GM18909 (cell line): Measurements from ENCODE around the gene MAPK1.
"Not testable (repeated sequence)": the region's sequence is repeated elsewhere in the genome, so short reads cannot be mapped to it uniquely, and the experiment has no call there.

Source experiments
- ATAC-seq: cut with Tn5 transposase; IDR thresholded peaks from one replicate; pipeline ENCODE4 v1.9.1; 2021; ENCODE audit warnings: mild to moderate bottlenecking; ENCODE audit not compliant: unreplicated experiment, poor library complexity

Gene MAPK1

DNA sequence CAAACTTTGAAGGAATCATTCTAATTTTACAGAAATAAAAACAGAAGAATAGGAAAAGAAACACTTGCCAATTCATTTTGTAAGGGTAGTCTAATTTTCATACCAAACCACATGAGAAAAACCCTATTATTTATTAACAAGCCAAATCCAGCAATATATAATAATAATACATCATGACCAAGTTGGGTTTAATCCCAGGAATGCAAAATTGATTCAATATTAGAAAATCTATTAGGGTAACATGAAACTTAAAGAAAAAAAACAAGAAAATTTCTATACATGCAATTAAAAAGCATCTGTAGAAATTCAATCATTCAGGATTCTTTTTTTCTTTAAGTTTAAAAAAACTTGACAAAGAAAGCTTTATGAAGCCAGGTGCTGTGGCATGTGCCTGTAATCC, 16.8 kb downstream of the MAPK1 start:
- no peak for ATAC-seq

DNA sequence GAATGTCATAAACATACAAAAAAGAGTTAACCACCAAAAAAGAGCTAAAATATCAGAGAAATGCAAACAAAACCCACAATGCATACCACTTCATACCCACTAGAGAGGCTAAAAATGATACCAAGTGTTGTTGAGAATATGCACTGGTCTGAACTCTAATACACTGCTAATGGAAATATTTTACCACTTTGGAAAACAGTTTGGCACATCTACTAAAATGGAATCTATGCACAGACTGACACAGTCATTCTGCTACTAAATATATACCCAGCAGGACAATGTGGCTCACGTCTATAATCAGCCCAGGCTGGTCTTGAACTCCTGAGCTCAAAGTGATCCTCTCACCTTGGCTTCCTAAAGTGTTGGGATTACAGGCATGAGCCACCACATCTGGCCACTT, 18.0 kb downstream of the MAPK1 start:
- ATAC-seq = no peak

DNA sequence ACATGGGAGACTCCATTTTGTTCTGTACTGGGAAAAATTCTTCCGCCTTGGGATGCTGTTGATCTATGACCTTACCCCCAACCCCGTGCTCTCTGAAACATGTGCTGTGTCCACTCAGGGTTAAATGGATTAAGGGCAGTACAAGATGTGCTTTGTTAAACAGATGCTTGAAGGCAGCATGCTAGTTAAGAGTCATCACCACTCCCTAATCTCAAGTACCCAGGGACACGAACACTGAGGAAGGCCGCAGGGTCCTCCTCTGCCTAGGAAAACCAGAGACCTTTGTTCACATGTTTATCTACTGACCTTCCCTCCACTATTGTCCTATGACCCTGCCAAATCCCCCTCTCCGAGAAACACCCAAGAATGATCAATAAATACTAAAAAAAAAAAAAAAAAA, 19.4 kb downstream of the MAPK1 start:
- ATAC-seq = not testable (repeated sequence)

DNA sequence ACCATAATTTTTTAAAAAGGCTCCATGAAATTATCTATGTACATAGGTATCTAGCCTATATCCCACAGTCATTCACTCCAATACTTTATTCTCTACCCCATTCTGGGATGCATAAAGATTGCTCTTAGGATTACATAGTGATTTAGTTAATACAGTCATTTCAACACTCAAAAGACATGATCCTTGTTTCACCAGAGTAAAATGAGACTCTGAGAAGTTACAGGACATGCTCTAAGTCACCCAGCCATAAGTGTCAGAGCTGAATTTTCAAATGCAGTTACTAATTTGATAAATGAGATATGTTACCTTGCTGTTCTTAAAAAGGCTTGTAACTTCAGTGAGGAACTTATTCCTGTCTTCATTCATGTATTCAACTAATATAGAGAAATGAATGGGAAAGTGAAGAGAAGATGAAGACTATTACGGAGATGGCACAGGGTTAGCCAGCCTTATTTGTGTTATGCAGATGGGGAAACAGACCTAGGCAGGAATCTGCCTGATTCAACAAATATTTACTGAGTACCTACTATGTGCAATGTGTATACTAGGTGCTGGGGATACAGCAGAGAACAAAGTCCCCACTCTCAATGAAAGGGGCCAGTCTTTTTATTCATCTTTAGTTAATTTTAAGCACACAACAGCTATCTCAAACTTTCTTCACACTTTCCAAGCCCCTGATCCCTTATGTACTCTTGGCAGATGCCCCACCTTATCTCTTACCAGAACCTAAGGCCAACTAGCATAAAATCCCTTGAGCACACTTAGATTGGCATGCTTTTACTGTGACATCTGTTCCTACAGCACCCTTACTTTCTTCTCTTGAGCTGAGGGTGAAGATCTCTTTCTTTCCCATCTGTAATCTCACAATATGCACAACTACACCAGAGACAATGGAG, 21.6 kb downstream of the MAPK1 start:
- no peak for ATAC-seq

DNA sequence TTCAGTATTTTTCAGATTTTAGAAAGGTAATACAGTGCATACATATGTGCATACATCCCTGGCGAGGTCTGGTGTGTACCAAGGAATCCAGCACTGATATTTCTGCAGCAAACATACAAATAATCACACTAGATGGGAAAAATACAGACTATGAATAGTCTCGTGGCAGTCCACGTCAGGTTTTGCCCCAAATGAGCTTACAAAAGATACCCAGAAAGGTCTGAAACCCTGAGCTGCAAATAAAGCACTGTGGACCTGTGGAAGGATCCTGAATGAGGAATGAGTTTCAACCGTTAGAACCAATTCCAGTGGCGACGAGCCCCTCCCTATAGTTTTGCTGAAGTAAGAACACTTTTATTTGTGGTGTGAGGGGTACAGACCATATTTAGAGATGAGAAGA, 24.5 kb downstream of the MAPK1 start:
- no peak for ATAC-seq

DNA sequence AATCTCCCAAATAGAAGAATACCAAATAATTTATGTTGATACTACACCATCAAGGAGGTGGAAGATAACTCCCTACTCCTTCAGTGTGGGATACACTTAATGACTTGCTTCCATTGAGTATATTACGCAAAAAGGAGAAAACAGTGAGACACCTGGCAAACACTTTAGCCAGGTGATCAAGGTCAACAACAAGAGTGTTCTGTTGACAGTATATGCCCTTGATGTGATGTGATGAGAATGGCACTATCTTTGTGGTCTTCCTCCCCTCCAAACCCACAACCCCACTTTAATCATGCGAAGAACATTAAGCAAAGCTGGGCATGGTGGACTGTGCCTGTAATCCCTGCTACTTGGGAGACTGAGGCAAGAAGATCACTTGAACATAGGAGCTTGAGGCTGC, 26.0 kb downstream of the MAPK1 start:
- no peak for ATAC-seq

DNA sequence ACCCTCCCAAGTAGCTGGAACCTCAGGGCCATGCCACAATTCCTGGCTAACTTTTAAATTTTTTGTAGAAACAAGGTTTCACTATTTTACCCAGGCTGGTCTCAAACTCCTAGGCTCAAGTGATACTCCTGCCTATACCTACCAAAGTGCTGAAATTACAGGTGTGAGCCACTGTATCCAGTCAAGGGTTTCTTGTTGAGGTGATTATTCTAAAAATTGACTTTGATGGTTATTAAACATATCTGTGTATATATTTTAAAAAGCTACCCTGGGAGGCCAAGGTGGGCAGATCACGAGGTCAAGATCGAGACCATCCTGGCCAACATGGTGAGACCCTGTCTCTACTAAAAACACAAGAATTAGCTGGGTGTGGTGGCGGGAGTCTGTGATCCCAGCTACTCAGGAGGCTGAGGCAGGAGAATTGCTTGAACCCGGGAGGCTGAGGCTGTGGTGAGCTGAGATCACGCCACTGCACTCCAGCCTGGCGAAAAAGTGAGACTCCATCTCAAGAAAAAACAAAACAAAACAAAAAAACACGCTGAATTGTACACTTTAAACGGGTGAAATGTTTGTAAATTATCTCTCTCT, 27.1 kb downstream of the MAPK1 start:
- ATAC-seq = no peak

DNA sequence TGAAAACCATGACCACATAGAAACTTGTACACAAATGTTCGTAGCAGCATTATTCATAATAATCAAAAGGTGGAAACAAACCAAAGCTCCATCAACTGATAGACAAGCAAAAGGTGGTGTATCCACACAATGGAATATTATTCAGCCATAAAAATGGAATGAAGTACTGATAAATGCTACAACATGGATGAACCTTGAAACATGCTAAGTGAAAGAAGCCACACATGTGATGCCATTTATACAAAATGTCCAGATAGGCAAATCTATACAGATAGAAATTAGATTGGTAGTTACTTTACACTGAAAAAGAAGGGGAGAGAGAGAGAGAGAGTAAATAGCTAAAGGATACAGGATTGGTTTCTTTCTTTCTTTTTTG, 27.7 kb downstream of the MAPK1 start:
- ATAC-seq = no peak

DNA sequence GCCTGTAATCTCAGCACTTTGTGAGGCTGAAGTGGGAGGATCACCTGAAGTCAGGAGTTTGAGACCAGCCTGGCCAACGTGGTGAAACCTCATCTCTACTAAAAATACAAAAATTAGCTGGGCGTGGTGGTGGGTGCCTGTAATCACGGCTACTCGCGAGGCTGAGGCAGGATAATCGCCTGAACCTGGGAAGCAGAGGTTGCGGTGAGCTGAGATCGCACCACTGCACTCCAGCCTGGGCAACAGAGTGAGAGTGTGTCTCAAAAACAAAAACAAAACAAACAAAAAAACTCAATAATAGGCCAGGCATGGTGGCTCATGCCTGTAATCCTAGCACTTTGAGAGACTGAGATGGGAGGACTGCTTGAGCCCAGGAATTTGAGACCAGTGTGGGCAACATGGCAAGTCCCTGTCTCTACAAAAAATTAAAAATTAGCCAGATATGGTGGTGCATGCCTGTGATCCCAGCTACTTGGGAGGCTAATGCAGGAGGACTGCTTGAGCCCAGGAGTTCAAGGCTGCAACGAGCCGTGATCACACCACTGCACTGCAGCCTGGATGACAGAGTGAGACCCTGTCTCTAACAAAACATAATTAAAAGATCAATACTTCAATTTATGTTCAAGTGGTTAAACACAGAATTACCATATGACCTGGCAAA, 28.2 kb downstream of the MAPK1 start:
- ATAC-seq = not testable (repeated sequence)

DNA sequence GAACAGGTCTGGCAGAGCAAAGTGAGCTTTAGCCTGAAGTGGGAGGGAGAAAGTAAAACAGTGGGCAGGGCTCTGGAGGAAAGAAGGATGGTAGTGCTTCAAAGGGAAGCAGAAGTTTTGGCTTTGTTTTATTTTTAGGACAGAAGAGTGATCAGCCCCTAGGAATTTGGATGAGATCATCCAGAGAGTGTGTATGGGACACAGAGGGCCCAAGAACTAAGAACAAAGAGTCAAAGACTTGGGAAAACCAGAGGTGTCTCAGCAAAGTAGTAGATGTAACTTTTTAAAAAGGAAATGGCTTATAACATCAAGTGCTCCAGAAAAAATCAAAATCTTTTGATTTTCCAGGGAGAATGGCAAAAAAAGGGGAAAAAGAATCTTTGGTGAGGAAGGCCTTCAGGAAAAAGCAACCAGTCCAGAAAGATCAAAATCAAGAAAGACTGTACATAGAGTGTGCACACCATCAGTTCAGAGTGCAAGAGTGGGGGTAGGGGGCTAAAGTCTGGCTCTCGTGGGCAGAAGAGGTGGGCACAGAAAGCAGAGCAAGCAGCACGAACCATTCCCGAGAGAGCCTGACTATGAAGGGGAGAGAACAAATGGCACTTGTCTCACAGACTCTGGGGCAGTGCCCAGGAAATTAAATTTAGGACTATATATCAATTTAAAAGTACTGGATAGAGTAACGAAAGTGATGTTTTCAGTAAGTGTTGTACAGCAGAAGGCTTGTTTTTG, 30.0 kb downstream of the MAPK1 start:
- no peak for ATAC-seq

DNA sequence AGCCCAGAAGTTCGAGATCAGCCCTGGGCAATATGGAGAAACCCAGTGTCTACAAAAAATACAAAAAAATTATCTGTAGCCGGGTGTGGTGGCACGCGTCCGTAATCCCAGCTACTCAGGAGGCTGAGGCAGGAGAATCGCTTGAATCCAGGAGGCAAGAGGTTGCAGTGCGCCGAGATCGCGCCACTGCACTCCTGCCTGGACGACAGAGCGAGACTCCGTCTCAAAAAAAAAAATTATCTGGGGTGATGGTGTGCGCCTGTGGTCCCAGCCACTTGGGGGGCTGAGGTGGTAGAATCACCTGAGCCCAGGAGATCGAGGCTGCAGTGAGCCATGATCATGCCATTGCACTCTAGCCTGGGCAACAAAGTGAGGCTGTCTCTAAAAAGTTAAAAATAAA, 31.0 kb downstream of the MAPK1 start:
- not testable (repeated sequence) for ATAC-seq

DNA sequence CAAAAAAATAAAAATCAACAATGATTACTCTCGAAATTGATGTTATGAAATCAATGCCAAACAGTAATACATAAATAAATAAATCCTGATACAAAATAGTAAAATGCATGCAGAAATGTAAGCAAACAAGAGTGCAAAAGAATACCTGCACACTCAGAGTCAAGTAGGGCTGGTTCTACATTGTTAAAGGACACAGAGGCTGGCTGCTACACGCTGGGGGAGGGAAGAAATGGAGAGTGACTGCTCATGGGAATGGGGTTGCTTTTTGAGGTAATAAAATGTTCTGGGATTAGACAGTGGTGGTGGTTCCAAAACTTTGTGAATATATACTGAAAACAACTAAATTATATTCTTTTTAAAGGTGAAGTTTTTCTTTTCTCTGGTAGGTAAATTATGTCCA, 32.1 kb downstream of the MAPK1 start:
- ATAC-seq = no peak

DNA sequence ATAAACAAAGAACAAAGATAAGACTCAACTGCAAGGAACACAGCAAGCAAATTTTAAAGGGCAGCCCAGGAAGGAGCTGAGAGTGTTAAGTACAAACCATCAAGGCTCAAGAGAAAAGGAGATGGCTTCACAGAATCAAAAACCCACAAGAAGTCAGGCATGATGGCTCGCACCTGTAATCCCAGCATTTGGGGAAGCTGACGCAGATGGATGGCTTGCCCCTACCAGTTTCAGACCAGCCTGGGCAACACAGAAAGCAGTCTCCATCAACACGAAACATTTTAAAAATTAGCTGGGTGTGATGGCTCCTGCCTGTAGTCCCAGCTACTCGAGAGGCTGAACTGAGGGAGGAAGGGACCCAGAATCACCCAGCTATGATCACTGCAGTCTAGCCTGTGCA, 32.6 kb downstream of the MAPK1 start:
- ATAC-seq = no peak

DNA sequence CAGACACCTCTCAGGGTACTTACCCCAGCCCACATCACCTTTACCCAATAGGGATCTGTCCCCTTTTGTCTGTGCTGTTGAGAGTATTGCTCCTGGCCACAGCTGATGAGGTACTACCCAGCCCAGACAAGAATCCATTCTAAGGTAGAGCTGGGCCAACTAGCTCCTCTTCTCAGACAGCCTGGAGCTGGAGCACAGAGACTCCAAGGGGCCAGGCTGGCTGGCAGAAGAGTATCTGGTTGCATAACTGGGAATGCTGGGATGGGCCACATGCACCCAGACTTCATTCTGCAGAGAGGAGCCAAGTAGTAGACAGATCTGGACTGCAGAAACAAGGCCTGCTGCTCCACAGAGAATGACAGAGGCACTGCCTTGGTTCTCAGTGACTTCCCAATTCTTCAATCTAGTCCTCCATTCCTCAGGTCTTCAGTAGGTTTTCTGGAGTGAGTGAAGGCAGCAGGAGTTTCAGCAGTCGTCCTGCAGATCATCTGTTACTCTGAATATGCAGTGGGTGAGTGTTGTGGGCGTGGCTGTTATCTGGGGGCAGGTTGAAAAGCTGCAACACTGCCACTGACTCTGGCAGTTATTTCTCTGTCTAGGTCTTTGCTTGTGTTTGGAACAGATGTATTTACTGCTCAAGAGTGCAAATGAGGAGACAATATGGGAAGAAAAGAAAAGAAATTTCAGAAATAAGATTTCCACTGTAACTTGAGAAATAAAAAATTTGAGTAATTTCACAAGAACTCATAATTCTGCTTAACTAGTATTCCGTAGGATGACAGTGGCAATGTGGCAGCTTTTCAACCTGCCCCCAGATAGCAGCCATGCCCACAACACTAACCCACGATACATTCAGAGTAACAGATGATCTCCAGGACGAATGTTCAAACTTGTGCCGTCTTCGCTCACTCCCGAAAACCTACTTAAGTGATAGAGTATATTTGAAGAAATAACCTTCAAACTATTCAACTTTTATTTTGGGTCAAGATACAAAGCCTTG, 34.9 kb downstream of the MAPK1 start:
- ATAC-seq = no peak

DNA sequence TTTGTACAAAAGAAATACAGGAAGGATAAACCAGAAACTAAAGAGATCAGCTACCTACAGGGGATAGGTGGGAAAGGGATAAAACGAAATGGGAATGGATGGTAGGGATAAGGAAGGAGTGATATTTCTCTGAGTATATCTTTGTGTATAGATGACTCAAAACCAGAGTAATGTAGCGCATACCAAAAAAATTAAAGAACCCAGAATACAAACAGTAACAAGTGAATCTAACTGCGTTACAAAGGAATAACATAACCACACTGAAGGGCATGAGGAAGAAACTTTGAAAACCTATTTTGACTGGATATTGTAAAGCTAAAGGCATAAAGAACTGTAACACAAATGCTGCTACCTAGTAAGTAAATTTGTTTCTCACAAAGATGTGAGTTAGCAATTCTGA, 37.9 kb downstream of the MAPK1 start:
- no peak for ATAC-seq

DNA sequence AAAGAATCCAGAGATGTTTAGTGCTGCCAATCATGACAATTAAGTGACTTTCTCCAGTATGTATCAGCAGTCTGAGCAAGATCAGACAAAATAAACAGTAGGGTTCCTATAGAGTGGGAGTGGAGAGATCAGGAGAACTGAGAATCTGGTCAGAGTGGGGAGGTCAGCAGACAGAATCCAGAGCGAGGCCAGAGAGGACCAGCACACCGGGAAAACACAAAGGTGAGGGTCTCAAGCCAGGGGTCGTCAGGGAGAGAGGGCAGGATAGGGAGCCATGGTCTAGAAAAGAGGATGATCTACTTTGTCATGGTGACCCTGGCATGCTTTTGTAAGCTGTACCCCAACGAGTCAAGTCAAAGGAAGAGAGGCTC, 39.2 kb downstream of the MAPK1 start:
- no peak for ATAC-seq

DNA sequence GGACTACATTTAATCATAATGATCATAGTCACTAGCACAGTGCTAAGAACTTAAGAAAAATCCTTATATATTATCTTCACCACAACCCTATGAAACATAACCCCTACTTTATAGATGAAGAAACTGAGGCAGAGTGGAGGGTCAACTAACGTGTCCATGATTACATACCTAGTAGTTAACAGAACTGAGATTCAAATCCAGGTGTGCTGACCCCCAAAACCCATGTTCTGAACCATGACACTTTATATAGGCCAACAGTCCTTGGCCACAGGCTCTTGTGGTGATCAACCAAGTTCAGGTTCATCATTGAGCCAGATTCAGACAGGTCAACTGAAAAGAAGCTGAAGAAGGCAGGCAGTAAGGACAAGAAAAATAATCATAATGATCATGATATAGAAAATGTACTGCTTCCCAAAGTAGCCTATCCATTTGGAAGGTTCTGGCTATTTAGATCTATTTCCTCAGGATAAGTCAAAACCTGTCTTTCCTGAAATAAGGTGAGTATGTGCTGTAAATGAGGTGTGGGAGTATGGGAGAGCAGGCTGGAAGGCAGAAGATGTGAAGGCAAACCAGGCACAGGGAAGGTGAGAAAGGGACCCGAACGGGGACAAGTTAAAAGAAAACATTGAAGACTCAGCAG, 39.7 kb downstream of the MAPK1 start:
- ATAC-seq = no peak

DNA sequence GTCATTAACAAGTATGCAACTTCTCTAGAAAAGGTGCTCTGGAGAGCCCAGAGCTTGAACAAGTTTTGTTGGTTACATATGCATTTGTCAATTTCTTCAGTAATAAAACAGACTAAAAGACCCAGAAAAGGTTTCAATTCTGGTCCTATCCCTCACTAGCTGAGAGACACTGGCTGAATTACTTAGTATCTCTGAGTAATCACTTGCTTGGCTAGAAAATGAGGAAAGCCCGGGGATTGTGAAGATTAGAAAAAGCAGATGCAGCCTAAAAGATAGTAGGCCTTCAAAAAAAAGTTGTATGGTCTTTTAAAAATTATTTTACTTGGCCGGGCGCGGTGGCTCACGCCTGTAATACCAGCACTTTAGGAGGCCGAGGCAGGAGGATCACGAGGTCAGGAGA, 41.2 kb downstream of the MAPK1 start:
- no peak for ATAC-seq

DNA sequence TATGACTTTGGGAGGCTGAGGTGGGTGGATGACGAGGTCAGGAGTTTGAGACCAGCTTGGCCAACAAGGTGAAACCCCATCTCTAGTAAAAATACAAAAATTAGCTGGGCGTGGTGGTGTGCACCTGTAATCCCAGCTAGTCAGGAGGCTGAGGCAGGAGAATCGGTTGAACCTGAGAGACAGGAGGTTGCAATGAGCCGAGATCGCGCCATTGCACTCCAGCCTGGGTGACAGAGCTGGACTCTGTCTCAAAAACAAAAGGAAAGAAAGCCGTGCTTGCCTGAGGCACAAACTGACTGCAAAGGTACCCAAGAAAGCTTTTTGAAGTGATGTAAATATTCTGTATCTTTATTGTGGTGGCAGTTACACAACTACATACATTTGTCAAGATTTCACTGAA, 42.5 kb downstream of the MAPK1 start:
- not testable (repeated sequence) for ATAC-seq
